A549 (cell line): ENCODE measurements around the gene CEP128.

Experiments used
- CEBPB ChIP-seq, 2 experiments: fragments of >200 bp in 1 of 2; sonication (Bioruptor Twin) in 1 of 2; formaldehyde crosslinking in 1 of 2; IDR thresholded peaks; 2 replicates each; pipeline ENCODE4 v1.6.1; 2012 to 2016
- EHMT2 ChIP-seq: fragments of 200-600 bp; sonication (generic); IDR thresholded peaks from 2 replicates; pipeline ENCODE4 v1.6.1; 2016; ENCODE audit warnings: antibody characterized with exemption, low read depth, mild to moderate bottlenecking, moderate library complexity
- HOXA7 ChIP-seq: fragments of 250-450 bp; sonication (Bioruptor Pico); IDR thresholded peaks from 2 replicates; pipeline ENCODE4 v1.5.0; 2020; ENCODE audit warnings: mild to moderate bottlenecking, moderate library complexity
- MAZ ChIP-seq: fragments of 150-350 bp; IDR thresholded peaks from 2 replicates; pipeline ENCODE4 v1.6.1; 2014; ENCODE audit warnings: antibody characterized with exemption, low read depth, low read length, borderline replicate concordance
- MYC ChIP-seq: IDR thresholded peaks from 2 replicates; pipeline ENCODE4 v1.6.1; 2012; ENCODE audit warnings: mild to moderate bottlenecking, inconsistent platforms, low read length, improper control_type of control experiment, borderline replicate concordance
- POLR2A ChIP-seq: IDR thresholded peaks from 2 replicates; pipeline ENCODE4 v1.6.1; 2012; ENCODE audit warnings: mild to moderate bottlenecking, low read length
- RCOR1 ChIP-seq: fragments of 150-350 bp; IDR thresholded peaks from 2 replicates; pipeline ENCODE4 v1.6.1; 2014; ENCODE audit warnings: antibody characterized with exemption, low read length, low read depth
- RNF2 ChIP-seq: fragments of 200-600 bp; sonication (generic); IDR thresholded peaks from 2 replicates; pipeline ENCODE4 v1.6.1; 2016; ENCODE audit warnings: low read depth, mild to moderate bottlenecking, antibody characterized with exemption, moderate library complexity, borderline replicate concordance
- SMC3 ChIP-seq: fragments of >200 bp; sonication (Bioruptor Twin); formaldehyde crosslinking; IDR thresholded peaks from 3 replicates; pipeline ENCODE4 v1.6.1; 2018; ENCODE audit warnings: inconsistent platforms
- ZFP36 ChIP-seq: fragments of 450-650 bp; IDR thresholded peaks from 2 replicates; pipeline ENCODE4 v1.6.1; 2014; ENCODE audit warnings: borderline replicate concordance; ENCODE audit not compliant: partially characterized antibody
- TF ChIP-seq, protein P1 (sequence below): fragments of >200 bp; sonication (Bioruptor Twin); formaldehyde crosslinking; IDR thresholded peaks from 3 replicates; pipeline ENCODE4 v1.5.1; 2016
- TF ChIP-seq, protein P2 (sequence below): fragments of 450-650 bp; IDR thresholded peaks from 2 replicates; pipeline ENCODE4 v1.6.1; 2014; ENCODE audit warnings: antibody characterized with exemption
- TF ChIP-seq, protein P3 (sequence below): fragments of >200 bp; sonication (Bioruptor Twin); formaldehyde crosslinking; IDR thresholded peaks from 2 replicates; pipeline ENCODE4 v1.6.1; 2016

DNA sequence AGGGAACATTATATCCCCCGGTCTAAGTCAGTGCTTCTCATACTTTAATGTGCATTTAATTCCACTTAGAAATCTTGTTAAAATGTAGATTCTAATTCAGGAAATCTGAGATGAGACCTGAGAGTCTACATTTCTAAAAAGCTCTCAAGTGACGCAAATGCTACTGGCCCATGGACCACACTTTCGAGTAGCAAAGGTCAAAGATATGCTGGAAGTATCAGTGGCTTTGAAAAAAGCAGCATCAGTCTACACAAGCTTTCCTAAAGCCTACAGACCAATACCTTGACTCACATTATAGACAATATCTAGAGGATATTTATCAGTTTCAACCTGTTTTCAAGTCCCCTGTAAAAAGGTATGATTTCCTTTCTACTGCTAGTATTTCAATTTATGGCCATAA is 248.6 kb downstream of the CEP128 start:
- TF ChIP-seq, protein P1, sequence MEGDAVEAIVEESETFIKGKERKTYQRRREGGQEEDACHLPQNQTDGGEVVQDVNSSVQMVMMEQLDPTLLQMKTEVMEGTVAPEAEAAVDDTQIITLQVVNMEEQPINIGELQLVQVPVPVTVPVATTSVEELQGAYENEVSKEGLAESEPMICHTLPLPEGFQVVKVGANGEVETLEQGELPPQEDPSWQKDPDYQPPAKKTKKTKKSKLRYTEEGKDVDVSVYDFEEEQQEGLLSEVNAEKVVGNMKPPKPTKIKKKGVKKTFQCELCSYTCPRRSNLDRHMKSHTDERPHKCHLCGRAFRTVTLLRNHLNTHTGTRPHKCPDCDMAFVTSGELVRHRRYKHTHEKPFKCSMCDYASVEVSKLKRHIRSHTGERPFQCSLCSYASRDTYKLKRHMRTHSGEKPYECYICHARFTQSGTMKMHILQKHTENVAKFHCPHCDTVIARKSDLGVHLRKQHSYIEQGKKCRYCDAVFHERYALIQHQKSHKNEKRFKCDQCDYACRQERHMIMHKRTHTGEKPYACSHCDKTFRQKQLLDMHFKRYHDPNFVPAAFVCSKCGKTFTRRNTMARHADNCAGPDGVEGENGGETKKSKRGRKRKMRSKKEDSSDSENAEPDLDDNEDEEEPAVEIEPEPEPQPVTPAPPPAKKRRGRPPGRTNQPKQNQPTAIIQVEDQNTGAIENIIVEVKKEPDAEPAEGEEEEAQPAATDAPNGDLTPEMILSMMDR: no peak
- TF ChIP-seq POLR2A (no peak), RCOR1 (no peak), SMC3 (no peak), MYC (no peak), ZFP36 (no peak), MAZ (no peak), RNF2 (no peak), HOXA7 (CRISPR knock-in tag) (no peak), CEBPB (IDR thresholded peaks at IDR 0.05) (no peak), EHMT2 (no peak)
- TF ChIP-seq, protein P2, sequence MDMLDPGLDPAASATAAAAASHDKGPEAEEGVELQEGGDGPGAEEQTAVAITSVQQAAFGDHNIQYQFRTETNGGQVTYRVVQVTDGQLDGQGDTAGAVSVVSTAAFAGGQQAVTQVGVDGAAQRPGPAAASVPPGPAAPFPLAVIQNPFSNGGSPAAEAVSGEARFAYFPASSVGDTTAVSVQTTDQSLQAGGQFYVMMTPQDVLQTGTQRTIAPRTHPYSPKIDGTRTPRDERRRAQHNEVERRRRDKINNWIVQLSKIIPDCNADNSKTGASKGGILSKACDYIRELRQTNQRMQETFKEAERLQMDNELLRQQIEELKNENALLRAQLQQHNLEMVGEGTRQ: no peak
- TF ChIP-seq, protein P3, sequence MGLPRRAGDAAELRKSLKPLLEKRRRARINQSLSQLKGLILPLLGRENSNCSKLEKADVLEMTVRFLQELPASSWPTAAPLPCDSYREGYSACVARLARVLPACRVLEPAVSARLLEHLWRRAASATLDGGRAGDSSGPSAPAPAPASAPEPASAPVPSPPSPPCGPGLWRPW: no peak
